Measurements from ENCODE around the gene LMO1. TPM values are rescaled to one million over a fixed set of nuclear protein-coding genes. Genes with fewer than 3 reads are reported as not detected.

LMO1 gene
- total and polyA plus RNA-seq, 9 of the 15 experiments (the other 6 are each of a cell fraction or from before 2014, with no cell fraction given): not detected

- TF ChIP-seq ZNF398 (CRISPR knock-in tag; IDR thresholded peaks at IDR 0.05): no peak
- TF ChIP-seq PHTF2 (CRISPR knock-in tag; IDR thresholded peaks at IDR 0.05): no peak
- TF ChIP-seq STAG1 (CRISPR knock-in tag; IDR thresholded peaks at IDR 0.05; ENCODE audit: borderline replicate concordance): no peak
Measured at GRCh38 chr11:8221046-8221723, 42.5 kb downstream of the LMO1 start (continued).

- FAIRE-seq (no peak), ATAC-seq (no peak), DNase-seq (ENCODE audit: extremely low read depth in 1 of 4, low spot score in 3 of 4) (no peak)
- no peaks in the 10 kb centered on the region; a peak in 2 of 5 replicates for H3K4me1 ChIP-seq (replicated peaks in 1 of 2; ENCODE audit: control insufficient read depth in 2 of 2, insufficient read depth in 2 of 2, low read length in 2 of 2)
- no peak overlapping the region for H3K4me3 ChIP-seq
- no peak overlapping the region for H2AFZ ChIP-seq (ENCODE audit: low read depth, low read length)
- H4K20me1 ChIP-seq (replicated peaks; ENCODE audit: control insufficient read depth, insufficient read depth, low read length): 0 out of 2 replicates have a peak, but pooled peaks cover 10% of the 10 kb centered on the region
- ChIA-PET CTCF (ENCODE audit: low intra/inter-chr PET ratio) (no interaction called here), POLR2A (no interaction called here)
- H3K9ac ChIP-seq (ENCODE audit: insufficient read depth in 1 of 2, low read depth in 2 of 2, low read length in 2 of 2): no peak overlapping the region
- no TSS peak for BruUV-seq (replicated peaks)
- H3K27me3 ChIP-seq (ENCODE audit: control insufficient read depth in 2 of 2, insufficient read depth in 2 of 2, low read length in 2 of 2): peaks cover 8 to 56% of the 10 kb centered on the region in 2 experiments; a peak in 4 of 5 replicates
- no peaks in the 10 kb centered on the region for H3K79me2 ChIP-seq (ENCODE audit: control insufficient read depth, insufficient read depth, low read length)
- H3K9me3 ChIP-seq (replicated peaks; ENCODE audit: control insufficient read depth, insufficient read depth, low read depth, low read length): no peaks in the 10 kb centered on the region
- no peak overlapping the region for H3K27ac ChIP-seq (ENCODE audit: extremely low read depth, low read depth, low read length)
- intact Hi-C loops (cut with micrococcal nuclease) (loop anchor here (5.0 kb wide), 1 partner anchor 727 kb away; no protein-coding TSS in a partner anchor), in situ Hi-C loops (cut with MboI) (loop anchor here (10.0 kb wide), 1 partner anchor 344 kb away; no protein-coding TSS in a partner anchor)
- H3K4me2 ChIP-seq (ENCODE audit: insufficient read depth, low read length): no peak overlapping the region
- no peaks in the 10 kb centered on the region for H3K9me1 ChIP-seq (ENCODE audit: control insufficient read depth, insufficient read depth, low read length)
- WGBS (ENCODE audit: insufficient coverage, low coverage, missing lambda C conversion rate): 4% methylated on average over 10 of the region's 11 CpGs
- no peaks in the 10 kb centered on the region for H3K36me3 ChIP-seq (ENCODE audit: control insufficient read depth, insufficient read depth, low read length)
- TF ChIP-seq PTBP1 (IDR thresholded peaks at IDR 0.05; ENCODE audit: low read depth, low read length) (no peak), BRD9 (IDR thresholded peaks at IDR 0.05; ENCODE audit: low read depth, partially characterized antibody) (no peak), POLR2A (conservative IDR thresholded peaks at IDR 0.05) (no peak), HDAC1 (IDR thresholded peaks at IDR 0.05) (no peak), ZKSCAN1 (IDR thresholded peaks at IDR 0.05; ENCODE audit: low read depth, low read length) (no peak), PRPF4 (IDR thresholded peaks at IDR 0.05; ENCODE audit: insufficient read depth, low read depth, low read length, poor library complexity, severe bottlenecking) (no peak), MCM7 (IDR thresholded peaks at IDR 0.05) (no peak), CTBP1 (IDR thresholded peaks at IDR 0.05; ENCODE audit: borderline replicate concordance) (no peak), HEY1 (CRISPR knock-in tag; IDR thresholded peaks at IDR 0.05; ENCODE audit: borderline replicate concordance) (no peak), POLR2G (IDR thresholded peaks at IDR 0.05; ENCODE audit: low read depth, low read length) (no peak), ZNF140 (CRISPR knock-in tag; IDR thresholded peaks at IDR 0.05) (no peak)
- TF ChIP-seq, protein P1, sequence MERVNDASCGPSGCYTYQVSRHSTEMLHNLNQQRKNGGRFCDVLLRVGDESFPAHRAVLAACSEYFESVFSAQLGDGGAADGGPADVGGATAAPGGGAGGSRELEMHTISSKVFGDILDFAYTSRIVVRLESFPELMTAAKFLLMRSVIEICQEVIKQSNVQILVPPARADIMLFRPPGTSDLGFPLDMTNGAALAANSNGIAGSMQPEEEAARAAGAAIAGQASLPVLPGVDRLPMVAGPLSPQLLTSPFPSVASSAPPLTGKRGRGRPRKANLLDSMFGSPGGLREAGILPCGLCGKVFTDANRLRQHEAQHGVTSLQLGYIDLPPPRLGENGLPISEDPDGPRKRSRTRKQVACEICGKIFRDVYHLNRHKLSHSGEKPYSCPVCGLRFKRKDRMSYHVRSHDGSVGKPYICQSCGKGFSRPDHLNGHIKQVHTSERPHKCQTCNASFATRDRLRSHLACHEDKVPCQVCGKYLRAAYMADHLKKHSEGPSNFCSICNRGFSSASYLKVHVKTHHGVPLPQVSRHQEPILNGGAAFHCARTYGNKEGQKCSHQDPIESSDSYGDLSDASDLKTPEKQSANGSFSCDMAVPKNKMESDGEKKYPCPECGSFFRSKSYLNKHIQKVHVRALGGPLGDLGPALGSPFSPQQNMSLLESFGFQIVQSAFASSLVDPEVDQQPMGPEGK (CRISPR knock-in tag; IDR thresholded peaks at IDR 0.05; ENCODE audit: borderline replicate concordance): no peak
Measured at GRCh38 chr11:8220261-8221045, 43.2 kb downstream of the LMO1 start.
